Trophoblast cell (in vitro differentiated cells and primary cell): ENCODE results near the gene RBM17.

Experiments
- DNase-seq, 2 donors: peaks; one replicate each; pipeline ENCODE4 v3.0.0-alpha.2; 2016
- H2AFZ ChIP-seq: 2 replicates; pipeline ENCODE4 v1.6.1; 2013; ENCODE audit warnings: low read length, moderate library complexity, mild to moderate bottlenecking; ENCODE audit not compliant: insufficient read depth, poor library complexity
- H2AK5ac ChIP-seq: 2 replicates; pipeline ENCODE4 v1.6.1; 2013; ENCODE audit warnings: mild to moderate bottlenecking, low read length
- H2BK120ac ChIP-seq: 2 replicates; pipeline ENCODE4 v1.6.1; 2013; ENCODE audit warnings: low read length, mild to moderate bottlenecking, moderate library complexity; ENCODE audit not compliant: insufficient read depth, poor library complexity
- H2BK12ac ChIP-seq: 2 replicates; pipeline ENCODE4 v1.6.1; 2013; ENCODE audit warnings: mild to moderate bottlenecking, low read length, moderate library complexity
- H2BK5ac ChIP-seq: 2 replicates; pipeline ENCODE4 v1.6.1; 2013; ENCODE audit warnings: low read length, low read depth, moderate library complexity, mild to moderate bottlenecking; ENCODE audit not compliant: poor library complexity
- H3K14ac ChIP-seq: 2 replicates; pipeline ENCODE4 v1.6.1; 2013; ENCODE audit warnings: mild to moderate bottlenecking, low read length
- H3K18ac ChIP-seq: 2 replicates; pipeline ENCODE4 v1.6.1; 2013; ENCODE audit warnings: mild to moderate bottlenecking, low read length
- H3K23ac ChIP-seq: 2 replicates; pipeline ENCODE4 v1.6.1; 2013; ENCODE audit warnings: low read length
- H3K27ac ChIP-seq: 2 replicates; pipeline ENCODE4 v1.5.1; 2013; ENCODE audit warnings: low read depth, mild to moderate bottlenecking, inconsistent platforms, low read length, moderate library complexity
- H3K27me3 ChIP-seq: 2 replicates; pipeline ENCODE4 v1.6.1; 2013; ENCODE audit warnings: inconsistent platforms, mild to moderate bottlenecking, low read length, moderate library complexity; ENCODE audit not compliant: insufficient read depth
- H3K36me3 ChIP-seq, 2 experiments: 1 replicate in 1 of 2; 2 replicates in 1 of 2; pipeline ENCODE4 v1.6.1; 2013; ENCODE audit warnings: low read length in 2 of 2, mild to moderate bottlenecking in 2 of 2, moderate library complexity in 1 of 2; ENCODE audit not compliant: insufficient read depth in 2 of 2, control insufficient read depth in 1 of 2
- H3K4ac ChIP-seq: 2 replicates; pipeline ENCODE4 v1.6.1; 2013; ENCODE audit warnings: low read depth, mild to moderate bottlenecking, low read length, moderate library complexity
- H3K4me1 ChIP-seq, 2 experiments: 1 replicate in 1 of 2; 2 replicates in 1 of 2; pipeline ENCODE4 v1.6.1; 2013; ENCODE audit warnings: low read length in 2 of 2, mild to moderate bottlenecking in 2 of 2, moderate library complexity in 1 of 2; ENCODE audit not compliant: insufficient read depth in 2 of 2, control insufficient read depth in 1 of 2
- H3K4me2 ChIP-seq: 2 replicates; pipeline ENCODE4 v1.6.1; 2013; ENCODE audit warnings: inconsistent platforms, mild to moderate bottlenecking, low read length, moderate library complexity
- H3K4me3 ChIP-seq: 2 replicates; pipeline ENCODE4 v1.5.1; 2013; ENCODE audit warnings: mild to moderate bottlenecking, low read depth, low read length, inconsistent platforms
- H3K79me1 ChIP-seq: one replicate; pipeline ENCODE4 v1.6.1; 2013; ENCODE audit warnings: low read length
- H3K79me2 ChIP-seq: 2 replicates; pipeline ENCODE4 v1.6.1; 2013; ENCODE audit warnings: low read length, mild to moderate bottlenecking; ENCODE audit not compliant: control insufficient read depth, insufficient read depth, poor library complexity
- H3K9ac ChIP-seq: 2 replicates; pipeline ENCODE4 v1.6.1; 2013; ENCODE audit warnings: mild to moderate bottlenecking, low read length
- H3K9me3 ChIP-seq: 2 replicates; pipeline ENCODE4 v1.6.1; 2013; ENCODE audit warnings: low read depth, mild to moderate bottlenecking, control low read depth, inconsistent platforms, low read length; ENCODE audit not compliant: insufficient read depth
- H4K12ac ChIP-seq: 2 replicates; pipeline ENCODE4 v1.6.1; 2013; ENCODE audit warnings: low read depth, mild to moderate bottlenecking, low read length, moderate library complexity
- H4K8ac ChIP-seq: 2 replicates; pipeline ENCODE4 v1.6.1; 2013; ENCODE audit warnings: low read depth, mild to moderate bottlenecking, low read length, moderate library complexity
- H4K91ac ChIP-seq: one replicate; pipeline ENCODE4 v1.6.1; 2013; ENCODE audit warnings: low read depth, mild to moderate bottlenecking, low read length, moderate library complexity
- WGBS: extraction: QIAGEN DNeasy Blood & Tissue Kit; methylation state at CpG from one replicate; pipeline ENCODE4 v1.1.7; 2013; ENCODE audit warnings: missing lambda C conversion rate; ENCODE audit not compliant: insufficient read length, insufficient coverage; ENCODE audit errors: extremely low coverage; 5-methylcytosine and 5-hydroxymethylcytosine counted together

The RBM17 gene

DNA sequence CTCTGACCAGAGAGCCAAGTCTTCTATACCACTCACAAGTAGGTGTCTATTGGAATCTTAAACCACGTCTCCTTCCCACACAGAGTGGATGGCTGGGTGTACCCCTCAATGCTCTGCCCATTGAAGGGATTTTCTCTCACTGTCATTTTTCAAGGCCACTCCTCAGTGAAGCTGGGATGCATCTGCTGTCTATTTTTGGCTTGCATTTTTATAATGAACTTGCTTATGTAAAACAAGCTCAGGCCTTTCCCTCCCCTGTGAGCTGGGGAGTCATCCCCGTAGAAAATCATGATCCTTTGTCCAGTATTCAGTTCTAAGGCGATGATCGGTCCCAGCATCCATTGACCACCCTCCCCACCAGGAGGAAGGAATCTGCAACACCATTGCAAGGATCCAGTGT is 9.8 kb upstream of the RBM17 start:
- no peak for DNase-seq
- Histone ChIP-seq H2BK12ac (no peak overlapping the region), H3K79me2 (no peaks in the 10 kb centered on the region), H3K9me3 (no peaks in the 10 kb centered on the region), H4K12ac (no peak overlapping the region), H2BK5ac (no peak overlapping the region), H3K27me3 (no peaks in the 10 kb centered on the region), H2BK120ac (no peak overlapping the region), H3K9ac (no peak overlapping the region), H3K4ac (no peak overlapping the region), H3K14ac (no peak overlapping the region), H4K8ac (no peak overlapping the region), H2AFZ (no peak overlapping the region), H3K36me3 (no peaks in the 10 kb centered on the region), H3K27ac (no peak overlapping the region), H3K4me3 (no peak overlapping the region), H3K79me1 (no peaks in the 10 kb centered on the region), H4K91ac (no peak overlapping the region), H3K18ac (no peak overlapping the region), H3K4me1 (peaks cover 0 to 1% of the 10 kb centered on the region in 2 experiments), H2AK5ac (no peak overlapping the region), H3K4me2 (no peak overlapping the region), H3K23ac (no peak overlapping the region)
- no CpG with 5 or more reads among the region's 4 CpGs for WGBS

DNA sequence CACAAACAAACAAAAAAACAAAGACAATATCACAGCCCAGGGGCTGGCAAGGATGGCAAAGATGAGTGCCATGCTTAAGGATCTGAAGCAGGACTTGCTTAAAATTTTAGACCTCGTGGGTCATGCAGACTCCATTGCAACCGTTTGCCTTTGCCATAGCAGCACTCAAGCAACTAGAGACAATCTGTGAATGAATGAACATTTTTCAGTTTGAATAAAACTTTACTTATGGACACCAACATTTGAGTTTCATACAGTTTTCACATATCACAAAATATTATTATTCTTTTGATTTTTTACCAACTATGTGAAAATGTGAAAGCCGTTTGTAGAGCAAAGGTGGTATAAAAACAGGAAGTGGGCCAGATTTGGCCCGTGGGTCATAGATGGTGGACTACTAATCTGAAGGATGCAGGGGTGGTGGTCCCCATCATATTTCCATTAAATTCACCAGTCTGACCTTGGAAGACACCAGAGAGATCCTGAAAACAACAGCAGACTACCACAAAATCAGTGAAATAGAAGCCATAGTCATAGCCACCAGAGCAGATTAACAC is 8.3 kb upstream of the RBM17 start:
- no peak overlapping the region for H3K27ac ChIP-seq
- H3K36me3 ChIP-seq = no peaks in the 10 kb centered on the region
- H4K8ac ChIP-seq = no peak overlapping the region

DNA sequence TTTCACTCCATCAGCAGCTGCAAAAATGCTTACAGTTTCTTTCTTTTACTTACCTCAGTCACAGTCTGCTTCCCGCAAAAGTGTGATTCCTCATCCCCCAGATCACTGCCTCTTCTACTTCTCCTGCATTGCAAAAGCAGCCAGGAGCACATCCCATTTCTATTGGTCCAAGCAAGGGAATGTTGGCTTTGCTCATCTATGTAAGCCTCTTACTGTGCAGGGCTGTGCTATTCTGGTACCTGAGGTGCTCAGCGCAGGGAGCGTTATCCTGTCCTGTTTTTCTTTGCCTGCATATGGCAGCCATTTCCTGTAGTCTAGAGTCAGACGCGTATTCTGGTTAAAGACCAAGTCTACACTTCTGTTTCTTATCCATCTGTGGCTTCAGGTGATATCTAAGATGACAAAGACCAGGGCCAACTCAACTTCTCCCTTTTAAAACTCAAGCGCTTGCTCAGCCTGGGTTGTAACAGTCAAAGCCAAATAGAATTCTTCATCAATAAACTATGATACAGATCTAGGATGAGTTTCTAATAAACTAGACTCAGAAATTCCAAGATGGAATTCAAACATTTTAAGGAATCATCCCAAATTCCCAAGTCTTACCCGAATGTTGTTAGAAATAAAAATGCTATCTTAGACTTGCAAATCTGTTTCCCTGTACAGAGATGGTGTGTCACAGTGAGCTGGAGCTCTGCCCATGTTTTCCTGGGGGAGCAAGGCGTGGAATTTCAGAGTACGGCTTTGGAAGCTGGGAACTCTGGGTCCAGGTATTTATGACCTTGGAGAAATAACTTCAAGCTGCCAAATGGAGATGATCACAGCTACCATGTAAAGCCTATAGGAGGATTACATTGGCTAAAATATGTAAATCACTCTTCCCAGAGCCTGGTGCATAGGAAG is 6.1 kb upstream of the RBM17 start:
- H3K23ac ChIP-seq = no peak overlapping the region
- no peak overlapping the region for H2BK120ac ChIP-seq
- H2AK5ac ChIP-seq = no peak overlapping the region
- H4K8ac ChIP-seq = no peak overlapping the region
- no peak overlapping the region for H2BK5ac ChIP-seq
- H3K18ac ChIP-seq = no peak overlapping the region
- no peaks in the 10 kb centered on the region for H3K36me3 ChIP-seq
- H3K4me3 ChIP-seq = no peak overlapping the region
- no peak overlapping the region for H3K4me2 ChIP-seq
- H4K12ac ChIP-seq = no peak overlapping the region
- H2AFZ ChIP-seq = no peak overlapping the region
- no CpG with 5 or more reads among the region's 9 CpGs for WGBS
- no peaks in the 10 kb centered on the region for H3K79me2 ChIP-seq
- no peak overlapping the region for H3K4ac ChIP-seq
- H3K9ac ChIP-seq = no peak overlapping the region
- H3K9me3 ChIP-seq = no peaks in the 10 kb centered on the region
- H3K14ac ChIP-seq = no peak overlapping the region
- no peak overlapping the region for H4K91ac ChIP-seq
- DNase-seq = no peak
- H3K79me1 ChIP-seq = no peaks in the 10 kb centered on the region
- no peak overlapping the region for H3K27ac ChIP-seq
- no peaks in the 10 kb centered on the region for H3K27me3 ChIP-seq
- no peaks in the 10 kb centered on the region for H3K4me1 ChIP-seq
- no peak overlapping the region for H2BK12ac ChIP-seq

More for the DNA sequence above, 8.3 kb upstream of the RBM17 start:
- H4K12ac ChIP-seq = no peak overlapping the region
- no peak overlapping the region for H2AK5ac ChIP-seq
- no peak overlapping the region for H3K4me3 ChIP-seq
- H2BK120ac ChIP-seq = no peak overlapping the region
- H3K4me2 ChIP-seq = no peak overlapping the region
- no peaks in the 10 kb centered on the region for H3K27me3 ChIP-seq
- no peak overlapping the region for H4K91ac ChIP-seq
- no peak overlapping the region for H2AFZ ChIP-seq
- H2BK5ac ChIP-seq = no peak overlapping the region
- H3K18ac ChIP-seq = no peak overlapping the region
- H3K79me1 ChIP-seq = no peaks in the 10 kb centered on the region
- H3K4ac ChIP-seq = no peak overlapping the region
- H3K4me1 ChIP-seq = no peaks in the 10 kb centered on the region
- no peak overlapping the region for H3K14ac ChIP-seq
- H3K9ac ChIP-seq = no peak overlapping the region
- no peak for DNase-seq
- H3K79me2 ChIP-seq = no peaks in the 10 kb centered on the region
- no peaks in the 10 kb centered on the region for H3K9me3 ChIP-seq
- no CpG with 5 or more reads among the region's 4 CpGs for WGBS
- no peak overlapping the region for H3K23ac ChIP-seq
- no peak overlapping the region for H2BK12ac ChIP-seq

DNA sequence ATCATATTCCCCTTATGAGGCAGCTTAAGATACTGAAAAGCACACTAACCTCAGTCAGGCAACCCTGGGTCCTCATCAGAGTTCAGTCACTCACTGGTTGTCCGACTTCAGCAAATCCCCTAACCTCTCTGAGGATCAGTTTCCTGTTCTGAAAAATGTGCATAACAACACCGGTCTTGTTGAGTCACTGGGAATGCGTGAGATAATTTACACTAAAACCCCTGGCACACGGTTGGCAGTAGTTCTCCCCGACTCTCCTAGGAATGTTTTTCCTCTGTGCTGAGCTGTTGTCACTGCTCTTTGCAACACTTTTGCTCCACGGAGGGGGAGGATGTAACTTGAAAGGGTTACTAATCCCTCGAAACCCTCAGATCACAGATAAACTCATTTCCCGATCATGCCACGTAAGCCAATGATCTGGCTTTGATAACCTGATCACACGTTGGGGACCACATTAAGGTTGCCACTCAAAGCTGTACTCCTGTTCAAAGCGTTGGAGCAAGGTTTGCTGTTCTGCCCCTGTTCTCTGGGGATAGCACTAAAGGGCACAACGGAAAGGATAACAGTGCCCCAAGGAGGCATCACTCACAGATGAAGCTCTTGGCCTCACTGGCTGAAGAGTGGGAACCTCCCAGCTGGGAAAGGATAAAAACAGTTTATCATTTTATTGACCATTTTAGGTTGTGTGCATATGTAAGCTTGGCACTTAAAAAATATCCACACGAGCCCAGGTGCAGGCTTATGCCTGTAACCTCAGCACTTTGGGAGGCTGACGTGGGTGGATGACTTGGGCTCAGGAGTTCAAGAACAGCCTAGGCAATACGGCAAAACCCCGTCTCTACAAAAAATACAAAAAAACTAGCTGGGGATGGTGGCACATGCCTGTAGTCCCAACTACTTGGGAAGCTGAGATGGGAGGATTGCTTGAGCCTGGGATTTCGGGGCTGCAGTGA is 5.0 kb upstream of the RBM17 start:
- Histone ChIP-seq H4K8ac (no peak overlapping the region), H3K27ac (no peak overlapping the region), H3K27me3 (no peaks in the 10 kb centered on the region), H3K9ac (no peak overlapping the region), H3K4me3 (no peak overlapping the region), H2AK5ac (no peak overlapping the region), H3K79me1 (no peaks in the 10 kb centered on the region), H3K23ac (no peak overlapping the region), H2BK5ac (no peak overlapping the region), H3K14ac (no peak overlapping the region), H4K91ac (no peak overlapping the region), H3K36me3 (no peaks in the 10 kb centered on the region), H3K18ac (no peak overlapping the region), H2BK120ac (no peak overlapping the region), H3K4me2 (no peak overlapping the region), H3K79me2 (no peaks in the 10 kb centered on the region), H3K9me3 (no peaks in the 10 kb centered on the region), H3K4ac (no peak overlapping the region), H3K4me1 (no peaks in the 10 kb centered on the region), H2BK12ac (no peak overlapping the region), H2AFZ (no peak overlapping the region), H4K12ac (no peak overlapping the region)
- no CpG with 5 or more reads among the region's 17 CpGs for WGBS
- DNase-seq = no peak
